BJ (cell line): Measurements from ENCODE around the gene SPATS1. TPM values are rescaled to one million over a fixed set of nuclear protein-coding genes. Genes with fewer than 3 reads are reported as not detected.

Source experiments
- CTCF ChIA-PET: fragments of 350-600 bp; formaldehyde crosslinking; extraction: SDS; loops from one replicate; lab custom pipeline; 2021; ENCODE audit warnings: antibody characterized with exemption, inconsistent platforms; lab: Yijun Ruan, JAX
- POLR2A ChIA-PET: fragments of 300-600 bp; sonication (Branson Sonifier 250); formaldehyde crosslinking; extraction: SDS; loops from one replicate; lab custom pipeline; 2021; ENCODE audit warnings: antibody characterized with exemption; lab: Charles Lee
- DNase-seq: peaks from one replicate; pipeline ENCODE4 v3.0.0-alpha.2; 2011; ENCODE audit warnings: low read depth
- H3K27me3 ChIP-seq: 2 replicates; pipeline ENCODE4 v1.6.0; 2011; ENCODE audit warnings: low read length; ENCODE audit not compliant: control insufficient read depth, insufficient read depth
- H3K36me3 ChIP-seq: 2 replicates; pipeline ENCODE4 v1.5.1; 2011; ENCODE audit warnings: low read length; ENCODE audit not compliant: control insufficient read depth, insufficient read depth
- H3K4me3 ChIP-seq: 2 replicates; pipeline ENCODE4 v1.5.1; 2011; ENCODE audit warnings: low read depth, mild to moderate bottlenecking, control low read depth, low read length
- polyA plus RNA-seq: library from polyadenylated mRNA; depleted of rRNA; stranded (reverse); fragments of >200 nt; gene quantifications from 2 replicates; pipeline ENCODE4 v1.2.3, GENCODE V29; 2011
- TF ChIP-seq, protein P1 (sequence below): IDR thresholded peaks from 2 replicates; pipeline ENCODE4 v1.5.1; 2011; ENCODE audit warnings: low read depth, mild to moderate bottlenecking, control low read depth, inconsistent platforms, low read length, moderate library complexity; ENCODE audit not compliant: insufficient read depth

SPATS1 gene
- polyA plus RNA-seq, 1 experiment = not detected

GRCh38 chr6:44301782-44302564, 40.5 kb upstream of the SPATS1 start:
- no peak for DNase-seq
- ChIA-PET POLR2A (no interaction called here), CTCF (interaction anchor here (1.6 to 5.8 kb wide), 5 partner anchors 12 to 36 kb away, joined by 3 to 47 read pairs (median 6); partner anchors contain the start of gene AARS2)
- H3K27me3 ChIP-seq = peaks cover 6% of the 10 kb centered on the region
- TF ChIP-seq, protein P1, sequence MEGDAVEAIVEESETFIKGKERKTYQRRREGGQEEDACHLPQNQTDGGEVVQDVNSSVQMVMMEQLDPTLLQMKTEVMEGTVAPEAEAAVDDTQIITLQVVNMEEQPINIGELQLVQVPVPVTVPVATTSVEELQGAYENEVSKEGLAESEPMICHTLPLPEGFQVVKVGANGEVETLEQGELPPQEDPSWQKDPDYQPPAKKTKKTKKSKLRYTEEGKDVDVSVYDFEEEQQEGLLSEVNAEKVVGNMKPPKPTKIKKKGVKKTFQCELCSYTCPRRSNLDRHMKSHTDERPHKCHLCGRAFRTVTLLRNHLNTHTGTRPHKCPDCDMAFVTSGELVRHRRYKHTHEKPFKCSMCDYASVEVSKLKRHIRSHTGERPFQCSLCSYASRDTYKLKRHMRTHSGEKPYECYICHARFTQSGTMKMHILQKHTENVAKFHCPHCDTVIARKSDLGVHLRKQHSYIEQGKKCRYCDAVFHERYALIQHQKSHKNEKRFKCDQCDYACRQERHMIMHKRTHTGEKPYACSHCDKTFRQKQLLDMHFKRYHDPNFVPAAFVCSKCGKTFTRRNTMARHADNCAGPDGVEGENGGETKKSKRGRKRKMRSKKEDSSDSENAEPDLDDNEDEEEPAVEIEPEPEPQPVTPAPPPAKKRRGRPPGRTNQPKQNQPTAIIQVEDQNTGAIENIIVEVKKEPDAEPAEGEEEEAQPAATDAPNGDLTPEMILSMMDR = no peak
- H3K36me3 ChIP-seq = peaks cover 44% of the 10 kb centered on the region
- no peak overlapping the region for H3K4me3 ChIP-seq

GRCh38 chr6:44302856-44303255, 39.6 kb upstream of the SPATS1 start:
- ChIA-PET POLR2A (no interaction called here), CTCF (interaction anchor here (1.0 to 5.8 kb wide), 7 partner anchors 9 to 36 kb away, joined by 3 to 47 read pairs (median 6); partner anchors contain the start of gene AARS2)
- Histone ChIP-seq H3K27me3 (peaks cover 1% of the 10 kb centered on the region; the same call in 1 of the 2 replicates), H3K4me3 (no peak overlapping the region), H3K36me3 (peaks cover 45% of the 10 kb centered on the region)
- no peak for DNase-seq
- TF ChIP-seq, protein P1 = no peak

DNA sequence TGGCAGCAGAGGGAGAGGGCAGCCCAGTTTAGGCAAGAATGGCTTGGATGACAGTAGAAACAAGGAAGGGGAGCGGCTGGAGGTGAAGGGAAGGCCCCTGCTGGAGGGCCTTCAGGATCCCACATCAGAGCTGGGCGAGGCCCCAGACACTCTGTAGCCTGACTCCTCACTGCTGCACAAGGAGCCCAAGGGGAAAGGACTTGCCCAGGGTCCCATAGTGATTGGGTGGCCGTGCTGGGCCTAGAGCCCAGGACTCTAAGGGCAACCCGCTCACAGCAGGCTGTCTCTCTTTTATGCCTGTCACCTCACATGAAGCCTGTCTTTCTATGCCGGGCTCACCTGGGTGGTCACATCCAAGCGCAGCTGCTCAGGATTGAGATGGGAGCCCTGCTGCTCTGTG, 38.6 kb upstream of the SPATS1 start:
- no peak for DNase-seq
- TF ChIP-seq, protein P1 = no peak
- Histone ChIP-seq H3K36me3 (peaks cover 47% of the 10 kb centered on the region), H3K4me3 (no peak overlapping the region), H3K27me3 (no peaks in the 10 kb centered on the region)
- CTCF ChIA-PET = interaction anchor here (1.5 to 5.8 kb wide), 6 partner anchors 8 to 125 kb away, joined by 4 to 47 read pairs (median 15); partner anchors contain the start of gene AARS2
- POLR2A ChIA-PET = no interaction called here

DNA sequence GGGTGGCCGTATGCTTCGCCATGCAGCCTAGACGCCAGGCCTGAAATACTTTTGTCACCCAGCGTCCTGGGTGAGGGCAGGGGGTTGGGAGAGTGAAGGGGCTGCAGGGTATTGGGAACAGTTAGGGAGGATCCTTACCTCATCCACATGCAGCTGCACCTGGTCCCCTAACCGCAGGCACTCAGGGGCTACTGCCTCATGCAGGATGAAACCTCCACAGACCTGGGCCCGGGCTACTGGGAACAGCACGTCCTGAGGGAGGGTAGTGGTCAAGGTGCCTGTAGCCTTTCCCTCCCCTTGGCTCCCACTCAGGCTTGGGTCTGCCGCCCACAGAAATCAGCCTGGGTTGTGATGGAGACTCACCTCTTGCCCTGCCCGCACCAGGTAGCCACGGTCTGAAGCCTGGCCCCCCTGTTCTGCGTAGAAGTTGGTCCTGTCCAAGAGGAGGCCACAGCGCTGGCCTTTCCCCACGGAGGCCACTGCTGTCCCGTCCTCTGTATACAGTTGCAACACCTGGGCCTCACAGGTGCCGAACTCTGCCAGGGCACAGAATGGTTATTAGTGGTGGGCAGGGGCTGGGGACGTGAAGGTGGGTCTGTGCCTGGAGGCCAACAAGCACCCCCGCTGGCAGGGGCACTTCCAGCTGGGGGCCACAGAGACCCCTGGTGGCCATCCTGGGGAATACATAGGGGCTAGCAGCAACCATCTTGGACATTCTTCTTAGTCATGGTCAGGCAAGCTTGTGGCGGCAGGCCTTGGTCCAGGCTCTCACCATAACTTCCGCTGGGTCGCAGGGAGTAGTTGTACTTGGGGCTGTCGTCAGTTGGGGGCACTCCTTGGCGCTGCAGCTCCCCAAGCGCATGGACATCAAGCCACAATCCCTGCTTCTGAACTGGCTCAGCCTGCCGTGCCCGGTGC, 37.9 kb upstream of the SPATS1 start:
- TF ChIP-seq, protein P1 = peak; percentile 78
- peaks cover 50% of the 10 kb centered on the region for H3K36me3 ChIP-seq
- ChIA-PET POLR2A (no interaction called here), CTCF (interaction anchor here (0.6 to 5.8 kb wide), 19 partner anchors 9 to 140 kb away, joined by 3 to 47 read pairs (median 4); partner anchors contain the start of genes AARS2 and SPATS1)
- no peak overlapping the region for H3K4me3 ChIP-seq
- H3K27me3 ChIP-seq = no peaks in the 10 kb centered on the region
- no peak for DNase-seq
